PFSK-1 (cell line): ENCODE measurements around the gene VWA3B.

Source experiments
- POLR2AphosphoS5 ChIP-seq: IDR thresholded peaks from 2 replicates; pipeline ENCODE4 v1.6.1; 2012; ENCODE audit warnings: low read depth, mild to moderate bottlenecking, control low read depth, low read length, moderate library complexity
- REST ChIP-seq, 2 experiments: IDR thresholded peaks; 2 replicates each; pipeline versions ENCODE4 v1.6.1 to v1.8.0; 2011 to 2012; ENCODE audit warnings: low read depth in 2 of 2, low read length in 2 of 2, control low read depth in 1 of 2, inconsistent platforms in 1 of 2, mild to moderate bottlenecking in 1 of 2, moderate library complexity in 1 of 2; ENCODE audit not compliant: insufficient read depth in 1 of 2
- SIN3A ChIP-seq: IDR thresholded peaks from 2 replicates; pipeline ENCODE4 v1.6.1; 2012; ENCODE audit warnings: mild to moderate bottlenecking, low read length, moderate library complexity, borderline replicate concordance; ENCODE audit not compliant: insufficient read depth

- TF ChIP-seq SIN3A (no peak), REST (IDR thresholded peaks at IDR 0.05; ENCODE audit: insufficient read depth in 1 of 2, low read depth in 2 of 2, low read length in 2 of 2) (no peak), POLR2AphosphoS5 (no peak)
These were observed 41.7 kb downstream of the VWA3B start for GRCh38 chr2:98128556-98129109.
